ENCODE measurements around the gene WFS1.

- TF ChIP-seq CTCF (IDR thresholded peaks at IDR 0.05): no peak
- no peak for TF ChIP-seq POLR2A (IDR thresholded peaks at IDR 0.05)
Observed at GRCh38 chr4:6224735-6225134, 44.9 kb upstream of the WFS1 start.

Data from right lobe of liver (tissue), 4 donors.